SU-DHL-6 (cell line): ENCODE results near the gene ADARB2.

Experiments
- CTCF ChIP-seq: fragments of 200-600 bp; sonication (generic); IDR thresholded peaks from one replicate; pipeline ENCODE4 v1.5.1; 2017; ENCODE audit warnings: antibody characterized with exemption, mild to moderate bottlenecking, low read length, moderate library complexity; ENCODE audit not compliant: insufficient read depth, poor library complexity, severe bottlenecking
- EZH2phosphoT487 ChIP-seq: fragments of 200-600 bp; sonication (generic), shearing (Covaris generic); conservative IDR thresholded peaks from 2 replicates; pipeline ENCODE4 v1.6.1; 2018; ENCODE audit warnings: mild to moderate bottlenecking, antibody characterized with exemption, low read length, moderate library complexity, mixed read lengths

- TF ChIP-seq CTCF (no peak), EZH2phosphoT487 (no peak)
These were observed 341.6 kb downstream of the ADARB2 start for GRCh38 chr10:1395481-1396296.
